ENCODE measurements around the gene BYSL. TPM values are rescaled to one million over a fixed set of nuclear protein-coding genes. Genes with fewer than 3 reads are reported as not detected.

BYSL gene
- total and polyA plus RNA-seq, 10 of the 15 experiments (the other 5 are each of a cell fraction or from before 2014, with no cell fraction given): 12.6 to 51.1 (median 33.0) TPM

GRCh38 chr6:41894366-41895299, 26.7 kb upstream of the BYSL start:
- intact Hi-C loops (cut with micrococcal nuclease; ENCODE audit: unreplicated experiment): loop anchor here (1.0 to 5.0 kb wide), 3 partner anchors 27 to 107 kb away; partner anchors contain the start of genes BYSL, CCND3, MED20 and TOMM6
- Histone ChIP-seq H4K20me1 (ENCODE audit: control insufficient read depth, insufficient read depth) (no peaks in the 10 kb centered on the region), H3K4me3 (peak overlapping the region; percentile 89), H3K27me3 (replicated peaks in 1 of 2; ENCODE audit: control insufficient read depth in 2 of 2, insufficient read depth in 2 of 2, low read length in 1 of 2) (no peaks in the 10 kb centered on the region), H3K9me3 (replicated peaks; ENCODE audit: control insufficient read depth, insufficient read depth, low read length) (no peaks in the 10 kb centered on the region), H3K4me2 (ENCODE audit: control insufficient read depth, insufficient read depth) (peak overlapping the region; percentile 100), H3K27ac (ENCODE audit: control insufficient read depth, insufficient read depth) (no peak overlapping the region; the same call in 1 of the 2 replicates), H3K79me2 (ENCODE audit: control insufficient read depth, insufficient read depth, low read length) (peaks cover 2% of the 10 kb centered on the region; the same call in 1 of the 2 replicates), H3K9ac (ENCODE audit: control insufficient read depth, insufficient read depth, low read length) (peak overlapping the region; percentile 78), H3K4me1 (ENCODE audit: control insufficient read depth, insufficient read depth, low read length) (peaks cover 6% of the 10 kb centered on the region; the same call in 1 of the 2 replicates), H3K36me3 (ENCODE audit: control insufficient read depth in 2 of 2, insufficient read depth in 2 of 2, low read length in 1 of 2) (no peaks in the 10 kb centered on the region), H2AFZ (ENCODE audit: control insufficient read depth, low read depth, low read length) (peak overlapping the region; percentile 85)
- ChIA-PET CTCF (interaction anchor here (0.7 to 4.9 kb wide), 4 partner anchors 26 to 149 kb away, joined by 3 to 31 read pairs (median 12); partner anchors contain the start of genes BYSL and MED20), SMC1A (ENCODE audit: uncharacterized antibody, unreplicated experiment) (interaction anchor here (1.5 to 2.2 kb wide), 4 partner anchors 27 to 150 kb away, joined by 3 to 15 read pairs (median 10); partner anchors contain the start of genes BYSL and MED20), POLR2A (interaction anchor here (0.6 to 1.8 kb wide), 5 partner anchors 11 to 851 kb away, joined by 3 to 9 read pairs (median 4); partner anchors contain the start of gene TBCC), RAD21 (ENCODE audit: unreplicated experiment) (interaction anchor here (1.0 to 2.2 kb wide), 4 partner anchors 26 to 148 kb away, joined by 3 to 10 read pairs (median 8); partner anchors contain the start of genes BYSL, MED20 and TOMM6)
- no peak for FAIRE-seq
- WGBS (ENCODE audit: insufficient coverage, insufficient replicate concordance, low lambda C conversion rate, missing lambda C conversion rate): 5% methylated on average over 26 of the region's 56 CpGs
- peak; percentile 55 for ATAC-seq
- no peak for DNase-seq (ENCODE audit: low read depth, low spot score)
- BruUV-seq (replicated peaks): no TSS peak
- in situ Hi-C loops (cut with MboI): no loop called here
- TF ChIP-seq IKZF2 (IDR thresholded peaks at IDR 0.05) (0 out of 4 replicates have a peak, but pooled peaks of 1 of the 2 experiments have one; percentile 27), TBL1XR1 (IDR thresholded peaks at IDR 0.05; ENCODE audit: low read depth, low read length) (0 out of 2 replicates have a peak, but pooled peaks have one; percentile 6), NBN (IDR thresholded peaks at IDR 0.05) (peak; percentile 64), PKNOX1 (IDR thresholded peaks at IDR 0.05) (no peak), NR2F1 (conservative IDR thresholded peaks at IDR 0.05) (no peak), EGR1 (IDR thresholded peaks at IDR 0.05; ENCODE audit: borderline replicate concordance in 1 of 2, low read depth in 2 of 2, low read length in 2 of 2) (peak in 1 of 2 experiments; percentile 54; a peak in 1 of 3 replicates), HDGF (IDR thresholded peaks at IDR 0.05) (peak; percentile 56; the same call in 1 of the 2 replicates), RELB (IDR thresholded peaks at IDR 0.05; ENCODE audit: low read depth) (peak; percentile 40; the same call in 1 of the 2 replicates), MLLT1 (IDR thresholded peaks at IDR 0.05) (peak; percentile 38; the same call in 1 of the 2 replicates)

Data from GM12878 (cell line).